Kidney (tissue), 14 donors: Measurements from ENCODE around the gene CDH11. TPM values are rescaled to one million over a fixed set of nuclear protein-coding genes. Genes with fewer than 3 reads are reported as not detected.

Experiments
- DNase-seq, 5 donors: peaks; one replicate each; pipeline ENCODE4 v3.0.0-alpha.2; 2013 to 2020
- FAIRE-seq: peaks from 2 replicates; lab custom pipeline; 2012; peaks lifted over from hg19 to GRCh38; lab: Jason Lieb, UNC
- H3K27ac ChIP-seq, 2 donors: one replicate each; pipeline ENCODE4 v1.7.0; 2013; ENCODE audit warnings: low read depth in 2 of 2, low read length in 2 of 2, inconsistent platforms in 1 of 2
- H3K27me3 ChIP-seq: one replicate; pipeline ENCODE4 v1.7.1; 2013; ENCODE audit warnings: low read length, inconsistent platforms; ENCODE audit not compliant: control insufficient read depth, insufficient read depth
- H3K36me3 ChIP-seq, 3 donors: one replicate each; pipeline versions ENCODE4 v1.7.0 to v1.7.1; 2013; ENCODE audit warnings: low read length in 3 of 3, control low read depth in 1 of 3, inconsistent platforms in 1 of 3; ENCODE audit not compliant: insufficient read depth in 3 of 3, control insufficient read depth in 2 of 3
- H3K4me1 ChIP-seq, 3 donors: one replicate each; pipeline versions ENCODE4 v1.7.0 to v1.7.1; 2013; ENCODE audit warnings: low read length in 3 of 3, inconsistent platforms in 1 of 3, low read depth in 1 of 3; ENCODE audit not compliant: control insufficient read depth in 2 of 3, insufficient read depth in 2 of 3
- H3K4me3 ChIP-seq, 3 donors: one replicate each; pipeline versions ENCODE4 v1.7.0 to v1.8.1; 2013; ENCODE audit warnings: low read length in 3 of 3, control low read depth in 1 of 3, inconsistent platforms in 1 of 3
- H3K9ac ChIP-seq, 3 donors: one replicate each; pipeline versions ENCODE4 v1.7.0 to v1.7.1; 2013; ENCODE audit warnings: low read length in 3 of 3, control low read depth in 1 of 3, inconsistent platforms in 1 of 3
- H3K9me3 ChIP-seq, 3 donors: one replicate each; pipeline versions ENCODE4 v1.7.0 to v1.7.1; 2013; ENCODE audit warnings: low read length in 3 of 3, control low read depth in 1 of 3, inconsistent platforms in 1 of 3; ENCODE audit not compliant: control insufficient read depth in 2 of 3, insufficient read depth in 1 of 3
- CTCF ChIP-seq: IDR thresholded peaks from 3 replicates; pipeline ENCODE4 v1.5.1; 2012; ENCODE audit warnings: mild to moderate bottlenecking, moderate library complexity, borderline replicate concordance; ENCODE audit not compliant: insufficient read depth; ENCODE audit errors: extremely low read depth
- intact Hi-C: fragments of 100-400 bp; cut with DNase I; formaldehyde crosslinking; loops from one replicate; pipeline ENCODE4 v1.11.1; 2022
- polyA plus RNA-seq: library from polyadenylated mRNA; stranded (reverse); fragments of 350-450 nt; fragmentation: Illumina TruSeq; extraction: RNeasy Lipid Tissue Mini Kit (QIAGEN cat#74804); gene quantifications from one replicate; pipeline ENCODE4 v1.2.3, GENCODE V29; 2014; ENCODE audit warnings: low read depth, low replicate concordance; ENCODE audit not compliant: insufficient read depth
- total RNA-seq: library from RNA; stranded (reverse); fragmentation: NEBNext Ultra II Directional; extraction: Animal tissue kit (Norgen Biotek cat#: 25700); gene quantifications from one replicate; pipeline ENCODE4 v1.2.1, GENCODE V29; 2021
- donor health status: control.
- donor health status: control.
- donor health status: control.
- donor health status: control.
- donor health status: control.
- donor health status: DM: yes; HTN: yes; CAD: no.
- donor health status: Normal renal cell carcinoma (clear cell type).

CDH11 gene
- total and polyA plus RNA-seq, 2 donors from 2014 or later: 3.0 to 44.9 TPM

GRCh38 chr16:65079549-65079948 is 42.3 kb downstream of the CDH11 start:
- no peak overlapping the region for H3K27ac ChIP-seq
- FAIRE-seq (no peak), DNase-seq (no peak)
- H3K36me3 ChIP-seq: no peaks in the 10 kb centered on the region
- H3K9me3 ChIP-seq: no peaks in the 10 kb centered on the region
- intact Hi-C loops: no loop called here
- no peak overlapping the region for H3K9ac ChIP-seq
- no peaks in the 10 kb centered on the region for H3K27me3 ChIP-seq
- no peak overlapping the region for H3K4me3 ChIP-seq
- TF ChIP-seq CTCF: no peak
- H3K4me1 ChIP-seq: no peaks in the 10 kb centered on the region

- Histone ChIP-seq H3K9ac (no peak overlapping the region), H3K4me1 (no peaks in the 10 kb centered on the region), H3K36me3 (no peaks in the 10 kb centered on the region), H3K27ac (no peak overlapping the region), H3K9me3 (no peaks in the 10 kb centered on the region), H3K4me3 (no peak overlapping the region), H3K27me3 (no peaks in the 10 kb centered on the region)
- DNase-seq (no peak), FAIRE-seq (no peak)
- intact Hi-C loops: no loop called here
- TF ChIP-seq CTCF: no peak
Measured at GRCh38 chr16:65077181-65077580, 44.7 kb downstream of the CDH11 start.

- Histone ChIP-seq H3K27me3 (no peaks in the 10 kb centered on the region), H3K36me3 (no peaks in the 10 kb centered on the region), H3K4me3 (no peak overlapping the region), H3K9ac (no peak overlapping the region), H3K9me3 (no peaks in the 10 kb centered on the region), H3K27ac (no peak overlapping the region), H3K4me1 (peaks cover 0 to 3% (median 3%) of the 10 kb centered on the region in 3 donors)
- intact Hi-C loops: no loop called here
- TF ChIP-seq CTCF: no peak
- FAIRE-seq: no peak
- DNase-seq: no peak
Measured at GRCh38 chr16:65075877-65076276, 46.0 kb downstream of the CDH11 start.
